Cardiac muscle cell (in vitro differentiated cells and primary cell): ENCODE data around the gene FAM186B. TPM values are rescaled to one million over a fixed set of nuclear protein-coding genes. Genes with fewer than 3 reads are reported as not detected.

Experiments used
- DNase-seq, 2 donors: peaks; one replicate each; pipeline versions ENCODE4 v3.0.0 to v3.0.0-alpha.2; 2010 to 2017; ENCODE audit warnings: low read depth in 1 of 2, low spot score in 1 of 2
- H3K27ac ChIP-seq: fragments of 200-600 bp; sonication (generic); 2 replicates; pipeline ENCODE4 v1.5.1; 2016
- H3K27me3 ChIP-seq: fragments of 200-600 bp; sonication (generic); 2 replicates; pipeline ENCODE4 v1.6.0; 2016; ENCODE audit warnings: control low read depth
- H3K36me3 ChIP-seq: fragments of 200-600 bp; sonication (generic); 2 replicates; pipeline ENCODE4 v1.5.1; 2016; ENCODE audit warnings: control low read depth
- H3K4me1 ChIP-seq: fragments of 200-600 bp; sonication (generic); 2 replicates; pipeline ENCODE4 v1.8.1; 2017; ENCODE audit warnings: low read depth, mild to moderate bottlenecking, mixed run types
- H3K4me3 ChIP-seq: fragments of 200-600 bp; sonication (generic); 2 replicates; pipeline ENCODE4 v1.5.1; 2016; ENCODE audit warnings: mild to moderate bottlenecking
- H3K9me3 ChIP-seq: fragments of 200-600 bp; sonication (generic); 2 replicates; pipeline ENCODE4 v1.5.1; 2017; ENCODE audit warnings: low read depth, mild to moderate bottlenecking, control low read depth
- CTCF ChIP-seq: IDR thresholded peaks from 2 replicates; pipeline ENCODE4 v1.5.1; 2012; ENCODE audit warnings: low read depth, mild to moderate bottlenecking, low read length
- polyA plus RNA-seq: library from polyadenylated mRNA; unstranded; fragments of >200 nt; fragmentation: Nextera tagmentation; extraction: Ambion mirVana; gene quantifications from 2 replicates; pipeline ENCODE4 v1.2.1, GENCODE V29; 2016
- total RNA-seq: library from RNA; depleted of rRNA; stranded (reverse); fragments of >200 nt; gene quantifications from 2 replicates; pipeline ENCODE4 v1.2.3, GENCODE V29; 2016

FAM186B gene
- total and polyA plus RNA-seq, 2 experiments from 2014 or later, result 0.99 to 1.6 TPM

DNA sequence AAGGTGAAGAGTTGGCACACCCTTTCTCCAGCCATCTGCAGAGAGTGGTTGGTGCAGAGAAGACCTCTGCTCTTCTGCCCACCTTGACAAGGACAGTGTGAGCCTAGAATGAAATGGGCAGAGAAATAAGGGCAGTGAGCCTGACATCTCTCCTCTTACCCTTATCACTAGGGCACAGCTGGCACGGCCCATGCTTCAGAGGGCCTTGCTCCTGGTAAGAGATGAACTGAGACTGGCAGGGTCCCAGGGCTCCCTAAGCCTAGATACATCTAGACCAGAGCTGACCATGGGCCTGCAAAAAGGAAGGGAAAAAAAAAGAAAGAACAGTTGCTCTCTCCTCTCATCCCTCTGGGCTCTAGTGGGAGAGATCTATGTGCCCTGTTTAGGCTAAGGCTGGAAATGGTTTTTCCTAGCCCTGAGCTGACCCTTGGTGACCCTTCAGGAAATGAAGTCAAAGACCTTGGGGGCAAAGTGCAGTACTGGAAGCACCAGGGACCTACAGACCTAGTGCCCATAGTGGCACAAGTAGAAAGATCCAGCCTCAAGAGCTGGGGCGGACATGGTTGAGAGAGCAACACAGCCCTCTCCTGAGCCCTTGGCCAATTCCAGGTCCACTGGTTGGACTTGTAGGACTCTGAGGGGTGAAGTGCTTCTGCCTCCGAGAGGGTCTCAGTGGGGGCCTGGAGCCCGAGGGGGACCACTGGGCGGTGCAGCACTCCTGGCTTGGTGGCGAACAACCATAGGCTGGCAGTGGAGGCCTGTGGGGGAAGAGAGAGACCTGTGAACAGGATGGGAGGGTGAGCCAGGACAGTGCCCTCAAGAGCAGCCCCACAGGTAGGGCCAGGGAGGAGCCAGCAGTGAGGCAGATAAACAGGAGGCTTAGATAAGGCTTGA is 40.0 kb upstream of the FAM186B start:
- peaks cover 5% of the 10 kb centered on the region for H3K36me3 ChIP-seq
- no peaks in the 10 kb centered on the region for H3K27me3 ChIP-seq
- no peak overlapping the region for H3K4me3 ChIP-seq
- DNase-seq, result no peak
- H3K27ac ChIP-seq, result no peak overlapping the region
- TF ChIP-seq CTCF, result no peak
- peaks cover 10% of the 10 kb centered on the region for H3K4me1 ChIP-seq
- H3K9me3 ChIP-seq, result no peaks in the 10 kb centered on the region

- H3K4me3 ChIP-seq, result no peak overlapping the region
- H3K9me3 ChIP-seq, result no peaks in the 10 kb centered on the region
- no peaks in the 10 kb centered on the region for H3K27me3 ChIP-seq
- TF ChIP-seq CTCF, result peak; percentile 95
- no peak overlapping the region for H3K27ac ChIP-seq
- H3K36me3 ChIP-seq, result peaks cover 7% of the 10 kb centered on the region
- peaks cover 10% of the 10 kb centered on the region for H3K4me1 ChIP-seq
- DNase-seq, result peak; percentile 84 to 86
These were observed 39.2 kb upstream of the FAM186B start for GRCh38 chr12:49644620-49644994.

DNA sequence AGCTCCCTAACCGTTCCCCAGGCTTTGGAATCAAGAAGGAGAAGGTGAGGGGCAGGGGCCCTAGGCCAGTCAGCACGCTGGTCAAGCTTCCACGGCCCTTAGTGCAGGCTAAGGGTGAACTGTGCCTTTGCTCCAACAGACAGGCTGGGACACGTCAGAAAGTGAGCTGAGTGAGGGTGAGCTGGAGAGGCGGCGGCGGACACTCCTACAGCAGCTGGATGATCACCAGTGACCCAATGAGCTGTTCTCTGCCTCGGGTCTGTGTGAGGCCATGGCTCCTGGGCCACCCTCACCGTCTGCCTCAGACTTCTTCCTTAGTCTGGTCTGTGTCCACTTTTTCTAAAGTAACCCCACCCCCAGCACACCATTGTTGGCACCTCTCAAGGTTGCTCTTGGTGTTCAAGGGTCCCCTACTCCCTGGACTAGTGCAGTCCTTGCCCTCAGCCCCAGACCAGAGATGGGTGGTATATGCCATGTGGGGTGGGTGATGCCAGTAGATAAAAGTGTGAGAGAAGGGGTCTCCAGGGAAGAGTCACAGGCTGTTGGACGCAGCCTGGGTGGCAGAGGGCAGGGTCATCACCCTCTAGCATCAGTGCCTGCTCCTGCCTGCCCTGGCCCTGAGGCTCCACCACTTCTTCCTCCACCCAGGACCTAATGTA is 38.7 kb upstream of the FAM186B start:
- no peak for TF ChIP-seq CTCF
- no peak overlapping the region for H3K27ac ChIP-seq
- H3K4me1 ChIP-seq, result peaks cover 9% of the 10 kb centered on the region
- H3K4me3 ChIP-seq, result no peak overlapping the region
- H3K36me3 ChIP-seq, result peaks cover 8% of the 10 kb centered on the region
- DNase-seq, result no peak
- no peaks in the 10 kb centered on the region for H3K9me3 ChIP-seq
- H3K27me3 ChIP-seq, result no peaks in the 10 kb centered on the region

GRCh38 chr12:49643135-49643534 is 37.7 kb upstream of the FAM186B start:
- H3K27me3 ChIP-seq, result no peaks in the 10 kb centered on the region
- H3K4me1 ChIP-seq, result peaks cover 5% of the 10 kb centered on the region
- TF ChIP-seq CTCF, result no peak
- no peaks in the 10 kb centered on the region for H3K9me3 ChIP-seq
- H3K27ac ChIP-seq, result no peak overlapping the region
- H3K36me3 ChIP-seq, result peaks cover 12% of the 10 kb centered on the region
- H3K4me3 ChIP-seq, result no peak overlapping the region
- DNase-seq, result no peak

DNA sequence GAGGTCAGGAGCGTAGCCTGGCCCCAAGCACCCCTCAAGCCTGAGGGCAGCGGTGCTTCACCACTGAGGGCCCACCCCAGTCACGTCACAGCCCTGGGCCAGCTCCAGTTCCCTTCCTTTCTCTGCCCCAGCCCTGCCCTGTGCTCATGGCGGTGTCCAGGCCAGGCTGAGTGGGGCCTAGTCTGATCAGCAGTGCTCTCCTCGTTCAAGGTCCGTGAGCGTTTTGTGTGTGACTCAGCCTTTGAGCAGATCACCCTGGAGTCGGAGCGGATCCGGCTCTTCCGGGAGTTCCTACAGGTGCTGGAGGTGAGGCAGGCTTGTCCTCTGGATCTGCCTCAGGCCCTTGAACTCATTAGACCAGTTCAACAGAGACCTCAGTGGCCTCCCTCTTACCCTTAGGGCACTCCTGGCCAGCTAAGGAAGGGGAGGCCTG is 36.9 kb upstream of the FAM186B start:
- no peak for DNase-seq
- Histone ChIP-seq H3K36me3 (peaks cover 12% of the 10 kb centered on the region), H3K27ac (no peak overlapping the region)

More for the DNA sequence above, 36.9 kb upstream of the FAM186B start:
- no peak for TF ChIP-seq CTCF
- no peak overlapping the region for H3K4me3 ChIP-seq
- no peaks in the 10 kb centered on the region for H3K9me3 ChIP-seq
- no peaks in the 10 kb centered on the region for H3K27me3 ChIP-seq
- peaks cover 5% of the 10 kb centered on the region for H3K4me1 ChIP-seq
